Karpas-422 (cell line): ENCODE results near the gene SLC5A2. TPM values are rescaled to one million over a fixed set of nuclear protein-coding genes. Genes with fewer than 3 reads are reported as not detected.
"Not testable (repeated sequence)": the region's sequence is repeated elsewhere in the genome, so short reads cannot be mapped to it uniquely, and the experiment has no call there.

Experiments
- DNase-seq: peaks from one replicate; pipeline ENCODE4 v3.0.0-alpha.2; 2015
- H2AFZ ChIP-seq: fragments of 200-600 bp; sonication (generic); 2 replicates; pipeline ENCODE4 v1.6.1; 2014; ENCODE audit warnings: antibody characterized with exemption, low read length, mixed read lengths
- H3K27ac ChIP-seq: fragments of 200-600 bp; sonication (generic); 2 replicates; pipeline ENCODE4 v1.5.1; 2014; ENCODE audit warnings: mild to moderate bottlenecking, low read length, moderate library complexity
- H3K27me3 ChIP-seq: fragments of 200-600 bp; sonication (generic); 2 replicates; pipeline ENCODE4 v1.6.1; 2014; ENCODE audit warnings: low read length, mixed read lengths
- H3K36me3 ChIP-seq: fragments of 200-600 bp; sonication (generic); 2 replicates; pipeline ENCODE4 v1.6.1; 2014; ENCODE audit warnings: low read length, mixed read lengths; ENCODE audit not compliant: insufficient read depth
- H3K4me1 ChIP-seq: fragments of 200-600 bp; sonication (generic); 2 replicates; pipeline ENCODE4 v1.6.1; 2014; ENCODE audit warnings: mild to moderate bottlenecking, low read length, mixed read lengths
- H3K4me2 ChIP-seq: fragments of 200-600 bp; sonication (generic); 2 replicates; pipeline ENCODE4 v1.6.1; 2014; ENCODE audit warnings: low read length, low read depth, mild to moderate bottlenecking; ENCODE audit not compliant: poor library complexity, severe bottlenecking
- H3K4me3 ChIP-seq: fragments of 200-600 bp; sonication (generic); 2 replicates; pipeline ENCODE4 v1.5.1; 2014; ENCODE audit warnings: mild to moderate bottlenecking, antibody characterized with exemption, low read length, mixed read lengths
- H3K79me2 ChIP-seq: fragments of 200-600 bp; sonication (generic); 2 replicates; pipeline ENCODE4 v1.6.1; 2014; ENCODE audit warnings: mild to moderate bottlenecking, low read length, mixed read lengths
- H3K9ac ChIP-seq: fragments of 200-600 bp; sonication (generic); 2 replicates; pipeline ENCODE4 v1.6.0; 2014; ENCODE audit warnings: low read length
- H3K9me2 ChIP-seq: fragments of 200-600 bp; sonication (generic), shearing (Covaris generic); replicated peaks from 2 replicates; pipeline ENCODE4 v1.6.0; 2014; ENCODE audit warnings: mild to moderate bottlenecking, low read length, moderate library complexity; ENCODE audit not compliant: insufficient read depth
- H3K9me3 ChIP-seq: fragments of 300-700, 200-600 bp; sonication (generic); 2 replicates; pipeline ENCODE4 v1.6.1; 2014; ENCODE audit warnings: low read length, mixed read lengths
- H4K20me1 ChIP-seq: fragments of 200-600 bp; sonication (generic); 2 replicates; pipeline ENCODE4 v1.6.1; 2014; ENCODE audit warnings: mild to moderate bottlenecking, antibody characterized with exemption, low read length, low read depth; ENCODE audit not compliant: insufficient read depth
- total RNA-seq: library from RNA; depleted of rRNA; stranded (reverse); fragments of >200 nt; shearing (Covaris generic); gene quantifications from 2 replicates; pipeline ENCODE4 v1.2.3, GENCODE V29; 2014; ENCODE audit warnings: low replicate concordance; rRNA removed

Gene SLC5A2
- total RNA-seq, 1 experiment from 2014 or later, result not detected

DNA sequence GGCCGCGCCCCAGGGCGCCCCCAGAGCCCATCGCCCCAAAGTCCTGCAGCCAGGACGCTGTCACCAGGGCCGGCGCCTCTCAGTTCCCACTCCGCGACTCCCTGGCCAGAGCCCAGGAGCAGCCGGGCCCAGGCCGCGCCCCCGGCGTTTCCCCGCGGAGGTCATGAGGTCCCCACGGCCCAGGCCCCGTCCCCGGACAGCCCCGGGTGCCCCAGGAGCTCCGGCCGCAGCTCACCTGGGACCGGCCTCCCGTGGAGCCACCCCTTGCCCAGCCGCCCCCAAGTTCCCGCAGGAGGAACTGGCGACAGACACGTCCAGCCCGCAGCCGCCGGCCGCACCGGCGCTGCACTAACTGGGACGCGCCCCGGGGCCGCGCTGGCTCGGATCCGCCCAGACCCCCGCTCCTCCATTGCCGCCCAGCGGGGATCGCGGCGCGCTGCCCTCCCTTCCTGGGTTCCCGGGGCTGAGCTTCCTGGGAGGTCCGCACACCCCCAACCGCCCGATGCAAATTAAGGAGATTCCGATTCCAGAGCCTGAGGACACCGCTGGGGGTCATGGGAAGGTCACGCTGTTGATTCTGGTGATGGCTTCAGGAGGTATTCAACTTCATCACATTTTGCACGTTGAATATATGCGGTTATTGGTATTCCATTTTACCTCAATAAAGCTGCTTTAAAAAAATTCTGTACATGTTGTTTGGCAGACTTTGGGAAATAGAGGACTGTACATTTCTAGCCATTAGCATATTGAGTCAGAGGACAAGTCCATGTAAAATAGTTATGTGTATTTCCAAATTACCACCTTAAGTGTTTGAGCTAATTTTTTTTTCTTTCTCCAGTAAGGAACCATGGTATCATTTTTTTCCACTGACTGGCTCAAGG lies 54.7 kb downstream of the SLC5A2 start:
- H3K27me3 ChIP-seq, result no peaks in the 10 kb centered on the region

GRCh38 chr16:31538243-31538598 lies 55.3 kb downstream of the SLC5A2 start:
- DNase-seq, H4K20me1 ChIP-seq, H3K4me1 ChIP-seq, H3K36me3 ChIP-seq, H3K79me2 ChIP-seq, H3K27ac ChIP-seq, H3K4me2 ChIP-seq, H3K9me3 ChIP-seq, H2AFZ ChIP-seq, H3K9me2 ChIP-seq, H3K9ac ChIP-seq, H3K4me3 ChIP-seq, H3K27me3 ChIP-seq: not testable (repeated sequence)

More for the DNA sequence above, 54.7 kb downstream of the SLC5A2 start:
- H3K79me2 ChIP-seq, result no peaks in the 10 kb centered on the region
- no peaks in the 10 kb centered on the region for H4K20me1 ChIP-seq
- no peak overlapping the region for H2AFZ ChIP-seq
- H3K9me2 ChIP-seq, result no peaks in the 10 kb centered on the region
- H3K9ac ChIP-seq, result no peak overlapping the region
- no peak overlapping the region for H3K4me3 ChIP-seq
- no peaks in the 10 kb centered on the region for H3K4me1 ChIP-seq
- H3K9me3 ChIP-seq, result no peaks in the 10 kb centered on the region
- no peak overlapping the region for H3K27ac ChIP-seq
- no peaks in the 10 kb centered on the region for H3K36me3 ChIP-seq
- no peak overlapping the region for H3K4me2 ChIP-seq
- DNase-seq, result no peak

DNA sequence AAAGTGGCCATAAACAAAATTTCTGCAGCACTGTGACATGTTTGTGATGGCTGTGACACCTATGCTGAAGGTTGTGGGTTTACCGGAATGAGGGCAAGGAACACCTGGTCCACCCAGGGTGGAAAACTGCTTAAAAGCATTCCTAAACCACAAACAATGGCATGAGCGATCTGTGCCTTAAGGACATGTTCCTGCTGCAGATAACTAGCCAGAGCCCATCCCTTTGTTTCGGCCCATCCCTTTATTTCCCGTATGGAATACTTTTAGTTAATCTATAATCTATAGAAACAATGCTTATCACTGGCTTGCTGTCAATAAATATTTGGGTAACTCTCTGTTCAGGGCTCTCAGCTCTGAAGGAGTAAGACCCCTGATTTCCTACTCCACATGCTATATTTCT lies 56.8 kb downstream of the SLC5A2 start:
- not testable (repeated sequence) for H3K9ac ChIP-seq, H3K4me3 ChIP-seq, H3K9me3 ChIP-seq, H2AFZ ChIP-seq, H3K4me2 ChIP-seq, H3K79me2 ChIP-seq, H3K9me2 ChIP-seq, H3K36me3 ChIP-seq, H3K27me3 ChIP-seq, H3K27ac ChIP-seq, H3K4me1 ChIP-seq, DNase-seq, H4K20me1 ChIP-seq

Other genes starting within 250 kb of the SLC5A2 start
- gene ITGAM, start 223.1 kb upstream of the SLC5A2 start, total RNA-seq, result not detected in 2 replicates
- gene ITGAX, start 127.9 kb upstream of the SLC5A2 start, total RNA-seq, result 0.52 TPM in 1 of 2 replicates, not detected in the other
- gene ITGAD, start 89.8 kb upstream of the SLC5A2 start, total RNA-seq, result not detected in 2 replicates
- gene COX6A2, start 54.8 kb upstream of the SLC5A2 start, total RNA-seq, result not detected in 2 replicates
- gene ZNF843, start 40.3 kb upstream of the SLC5A2 start, total RNA-seq, result not detected in 2 replicates
- 1.5 and 2.3 TPM in 2 replicates for gene ARMC5, start 23.6 kb upstream of the SLC5A2 start, total RNA-seq
- not detected in 2 replicates for gene TGFB1I1, start 11.0 kb upstream of the SLC5A2 start, total RNA-seq
- gene RUSF1, start 25.3 kb downstream of the SLC5A2 start, total RNA-seq, result 30.5 and 59.5 TPM in 2 replicates
- not detected in 2 replicates for gene AHSP, start 44.8 kb downstream of the SLC5A2 start, total RNA-seq